ENCODE results near the gene SPAG16.
A peak's percentile ranks its signal among the peaks of the same experiment; 100 is the strongest.

Gene SPAG16

DNA sequence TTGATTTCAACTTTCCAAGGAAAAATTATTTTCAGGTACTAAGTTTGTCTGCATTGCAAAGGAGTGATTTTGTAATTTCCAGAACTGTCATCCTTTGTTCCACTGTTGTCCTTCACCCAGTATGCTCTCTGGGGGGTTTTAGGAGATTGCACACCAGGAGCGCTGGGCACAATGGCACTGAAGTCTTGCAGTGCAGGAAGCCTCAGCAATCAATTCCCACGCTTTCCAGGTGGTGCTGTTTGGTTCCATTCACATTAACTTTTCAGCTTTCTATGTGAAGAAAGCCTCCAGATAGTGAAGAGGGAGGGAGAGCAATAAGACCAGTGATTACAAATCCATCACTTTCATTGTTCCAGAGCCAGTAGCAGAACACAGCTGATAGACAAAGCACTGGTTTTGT lies 782.6 kb downstream of the SPAG16 start:
- H3K9ac ChIP-seq (ENCODE audit: low read length), result no peak overlapping the region
- no peak overlapping the region for H2BK12ac ChIP-seq (ENCODE audit: low read length in 2 of 2)
- no peak overlapping the region for H3K4me2 ChIP-seq (ENCODE audit: low read length, poor library complexity, severe bottlenecking)
- H2AFZ ChIP-seq (ENCODE audit: low read depth, low read length), result no peak overlapping the region
- no peak overlapping the region for H4K91ac ChIP-seq (ENCODE audit: low read length)
- no peak overlapping the region for H2BK15ac ChIP-seq (ENCODE audit: low read depth, poor library complexity, severe bottlenecking)
- no peaks in the 10 kb centered on the region for H3K36me3 ChIP-seq (ENCODE audit: control insufficient read depth in 1 of 2, insufficient read depth in 2 of 2, low read depth in 1 of 2, low read length in 2 of 2)
- no peak overlapping the region for H2BK120ac ChIP-seq (ENCODE audit: low read depth, low read length)
- no peak overlapping the region for H2BK5ac ChIP-seq (ENCODE audit: low read depth, low read length, poor library complexity, severe bottlenecking)
- no peaks in the 10 kb centered on the region for H3K27me3 ChIP-seq (ENCODE audit: control insufficient read depth in 1 of 2, insufficient read depth in 1 of 2, low read length in 2 of 2)
- H3K4ac ChIP-seq (ENCODE audit: low read depth in 1 of 2, low read length in 2 of 2), result no peak overlapping the region
- no peak overlapping the region for H3K23ac ChIP-seq (ENCODE audit: low read length in 2 of 2)
- DNase-seq, result no peak
- H4K8ac ChIP-seq (ENCODE audit: low read length), result no peak overlapping the region
- no peak overlapping the region for H3K14ac ChIP-seq (ENCODE audit: low read length in 2 of 2)
- H3K18ac ChIP-seq (ENCODE audit: low read depth in 1 of 2, low read length in 2 of 2), result no peak overlapping the region
- no peaks in the 10 kb centered on the region for H3K79me1 ChIP-seq (replicated peaks; ENCODE audit: low read length, poor library complexity, severe bottlenecking)
- no peaks in the 10 kb centered on the region for H3K4me1 ChIP-seq (ENCODE audit: control insufficient read depth, insufficient read depth, low read depth, low read length)
- no peaks in the 10 kb centered on the region for H3K9me3 ChIP-seq (ENCODE audit: control insufficient read depth, low read length)
- H2AK5ac ChIP-seq (ENCODE audit: low read length, severe bottlenecking), result no peak overlapping the region
- no peak overlapping the region for H3K27ac ChIP-seq (ENCODE audit: low read length, poor library complexity, severe bottlenecking)
- no peak overlapping the region for H3K4me3 ChIP-seq (ENCODE audit: insufficient read depth in 1 of 2, low read depth in 1 of 2, low read length in 2 of 2)
- WGBS, result 92% methylated on average over 1 of the region's 2 CpGs

GRCh38 chr2:214069254-214069653 lies 785.0 kb downstream of the SPAG16 start:
- no peak overlapping the region for H3K18ac ChIP-seq (ENCODE audit: low read depth in 1 of 2, low read length in 2 of 2)
- WGBS, result 0% methylated on average over 2 of the region's 2 CpGs
- no peak overlapping the region for H2BK15ac ChIP-seq (ENCODE audit: low read depth, poor library complexity, severe bottlenecking)
- no peak overlapping the region for H2AK5ac ChIP-seq (ENCODE audit: low read length, severe bottlenecking)
- H3K23ac ChIP-seq (ENCODE audit: low read length in 2 of 2), result no peak overlapping the region
- no peak overlapping the region for H3K14ac ChIP-seq (ENCODE audit: low read length in 2 of 2)
- H3K9me3 ChIP-seq (ENCODE audit: control insufficient read depth, low read length), result no peaks in the 10 kb centered on the region
- no peak overlapping the region for H2BK5ac ChIP-seq (ENCODE audit: low read depth, low read length, poor library complexity, severe bottlenecking)
- no peak overlapping the region for H3K4ac ChIP-seq (ENCODE audit: low read depth in 1 of 2, low read length in 2 of 2)
- peak; percentile 95 for DNase-seq
- no peak overlapping the region for H3K4me2 ChIP-seq (ENCODE audit: low read length, poor library complexity, severe bottlenecking)
- H3K4me3 ChIP-seq (ENCODE audit: insufficient read depth in 1 of 2, low read depth in 1 of 2, low read length in 2 of 2), result peak overlapping the region in 1 of 2 experiments; percentile 70
- H3K36me3 ChIP-seq (ENCODE audit: control insufficient read depth in 1 of 2, insufficient read depth in 2 of 2, low read depth in 1 of 2, low read length in 2 of 2), result no peaks in the 10 kb centered on the region
- H3K4me1 ChIP-seq (ENCODE audit: control insufficient read depth, insufficient read depth, low read depth, low read length), result no peaks in the 10 kb centered on the region
- no peak overlapping the region for H4K91ac ChIP-seq (ENCODE audit: low read length)
- H2BK120ac ChIP-seq (ENCODE audit: low read depth, low read length), result no peak overlapping the region
- no peak overlapping the region for H2AFZ ChIP-seq (ENCODE audit: low read depth, low read length)
- H4K8ac ChIP-seq (ENCODE audit: low read length), result no peak overlapping the region
- H2BK12ac ChIP-seq (ENCODE audit: low read length in 2 of 2), result no peak overlapping the region
- no peaks in the 10 kb centered on the region for H3K79me1 ChIP-seq (replicated peaks; ENCODE audit: low read length, poor library complexity, severe bottlenecking)
- peak overlapping the region; percentile 92 for H3K9ac ChIP-seq (ENCODE audit: low read length)
- no peak overlapping the region for H3K27ac ChIP-seq (ENCODE audit: low read length, poor library complexity, severe bottlenecking)
- no peaks in the 10 kb centered on the region for H3K27me3 ChIP-seq (ENCODE audit: control insufficient read depth in 1 of 2, insufficient read depth in 1 of 2, low read length in 2 of 2)

- no peak overlapping the region for H3K27ac ChIP-seq (ENCODE audit: low read length, poor library complexity, severe bottlenecking)
- no peak overlapping the region for H3K18ac ChIP-seq (ENCODE audit: low read depth in 1 of 2, low read length in 2 of 2)
- H3K4me1 ChIP-seq (ENCODE audit: control insufficient read depth, insufficient read depth, low read depth, low read length), result peaks cover 1% of the 10 kb centered on the region
- no peak for DNase-seq
- no peak overlapping the region for H2BK15ac ChIP-seq (ENCODE audit: low read depth, poor library complexity, severe bottlenecking)
- no peak overlapping the region for H3K4me2 ChIP-seq (ENCODE audit: low read length, poor library complexity, severe bottlenecking)
- 71% methylated on average over 2 of the region's 6 CpGs for WGBS
- H3K14ac ChIP-seq (ENCODE audit: low read length in 2 of 2), result no peak overlapping the region
- H2BK120ac ChIP-seq (ENCODE audit: low read depth, low read length), result no peak overlapping the region
- no peak overlapping the region for H3K4me3 ChIP-seq (ENCODE audit: insufficient read depth in 1 of 2, low read depth in 1 of 2, low read length in 2 of 2)
- no peaks in the 10 kb centered on the region for H3K36me3 ChIP-seq (ENCODE audit: control insufficient read depth in 1 of 2, insufficient read depth in 2 of 2, low read depth in 1 of 2, low read length in 2 of 2)
- no peak overlapping the region for H2AK5ac ChIP-seq (ENCODE audit: low read length, severe bottlenecking)
- no peak overlapping the region for H4K8ac ChIP-seq (ENCODE audit: low read length)
- H2BK12ac ChIP-seq (ENCODE audit: low read length in 2 of 2), result no peak overlapping the region
- H3K23ac ChIP-seq (ENCODE audit: low read length in 2 of 2), result no peak overlapping the region
- H3K9ac ChIP-seq (ENCODE audit: low read length), result no peak overlapping the region
- H2AFZ ChIP-seq (ENCODE audit: low read depth, low read length), result no peak overlapping the region
- H4K91ac ChIP-seq (ENCODE audit: low read length), result no peak overlapping the region
- H3K27me3 ChIP-seq (ENCODE audit: control insufficient read depth in 1 of 2, insufficient read depth in 1 of 2, low read length in 2 of 2), result no peaks in the 10 kb centered on the region
- H3K79me1 ChIP-seq (replicated peaks; ENCODE audit: low read length, poor library complexity, severe bottlenecking), result no peaks in the 10 kb centered on the region
- no peaks in the 10 kb centered on the region for H3K9me3 ChIP-seq (ENCODE audit: control insufficient read depth, low read length)
- H3K4ac ChIP-seq (ENCODE audit: low read depth in 1 of 2, low read length in 2 of 2), result no peak overlapping the region
- no peak overlapping the region for H2BK5ac ChIP-seq (ENCODE audit: low read depth, low read length, poor library complexity, severe bottlenecking)
Measured at GRCh38 chr2:214075456-214075855, 791.2 kb downstream of the SPAG16 start.

- 41% methylated on average over 1 of the region's 1 CpG for WGBS
- Histone ChIP-seq H3K4me2 (ENCODE audit: low read length, poor library complexity, severe bottlenecking) (no peak overlapping the region), H4K8ac (ENCODE audit: low read length) (no peak overlapping the region), H3K9ac (ENCODE audit: low read length) (no peak overlapping the region), H3K4me1 (ENCODE audit: control insufficient read depth, insufficient read depth, low read depth, low read length) (peaks cover 1% of the 10 kb centered on the region), H3K36me3 (ENCODE audit: control insufficient read depth in 1 of 2, insufficient read depth in 2 of 2, low read depth in 1 of 2, low read length in 2 of 2) (no peaks in the 10 kb centered on the region), H2BK5ac (ENCODE audit: low read depth, low read length, poor library complexity, severe bottlenecking) (no peak overlapping the region), H2BK120ac (ENCODE audit: low read depth, low read length) (no peak overlapping the region), H2AFZ (ENCODE audit: low read depth, low read length) (no peak overlapping the region), H3K9me3 (ENCODE audit: control insufficient read depth, low read length) (no peaks in the 10 kb centered on the region), H3K79me1 (replicated peaks; ENCODE audit: low read length, poor library complexity, severe bottlenecking) (no peaks in the 10 kb centered on the region), H3K4ac (ENCODE audit: low read depth in 1 of 2, low read length in 2 of 2) (no peak overlapping the region), H3K4me3 (ENCODE audit: insufficient read depth in 1 of 2, low read depth in 1 of 2, low read length in 2 of 2) (no peak overlapping the region), H2BK12ac (ENCODE audit: low read length in 2 of 2) (no peak overlapping the region), H3K23ac (ENCODE audit: low read length in 2 of 2) (no peak overlapping the region), H3K27me3 (ENCODE audit: control insufficient read depth in 1 of 2, insufficient read depth in 1 of 2, low read length in 2 of 2) (no peaks in the 10 kb centered on the region), H3K14ac (ENCODE audit: low read length in 2 of 2) (no peak overlapping the region), H3K18ac (ENCODE audit: low read depth in 1 of 2, low read length in 2 of 2) (no peak overlapping the region), H4K91ac (ENCODE audit: low read length) (no peak overlapping the region), H2BK15ac (ENCODE audit: low read depth, poor library complexity, severe bottlenecking) (no peak overlapping the region), H2AK5ac (ENCODE audit: low read length, severe bottlenecking) (no peak overlapping the region), H3K27ac (ENCODE audit: low read length, poor library complexity, severe bottlenecking) (no peak overlapping the region)
- peak; percentile 5 for DNase-seq
Measured at GRCh38 chr2:214076527-214076926, 792.3 kb downstream of the SPAG16 start.

Data from mesenchymal stem cell (in vitro differentiated cells and primary cell).